ENCODE measurements around the gene KIAA0586.
"Not testable (repeated sequence)": the region's sequence is repeated elsewhere in the genome, so short reads cannot be mapped to it uniquely, and the experiment has no call there.

The KIAA0586 gene

DNA sequence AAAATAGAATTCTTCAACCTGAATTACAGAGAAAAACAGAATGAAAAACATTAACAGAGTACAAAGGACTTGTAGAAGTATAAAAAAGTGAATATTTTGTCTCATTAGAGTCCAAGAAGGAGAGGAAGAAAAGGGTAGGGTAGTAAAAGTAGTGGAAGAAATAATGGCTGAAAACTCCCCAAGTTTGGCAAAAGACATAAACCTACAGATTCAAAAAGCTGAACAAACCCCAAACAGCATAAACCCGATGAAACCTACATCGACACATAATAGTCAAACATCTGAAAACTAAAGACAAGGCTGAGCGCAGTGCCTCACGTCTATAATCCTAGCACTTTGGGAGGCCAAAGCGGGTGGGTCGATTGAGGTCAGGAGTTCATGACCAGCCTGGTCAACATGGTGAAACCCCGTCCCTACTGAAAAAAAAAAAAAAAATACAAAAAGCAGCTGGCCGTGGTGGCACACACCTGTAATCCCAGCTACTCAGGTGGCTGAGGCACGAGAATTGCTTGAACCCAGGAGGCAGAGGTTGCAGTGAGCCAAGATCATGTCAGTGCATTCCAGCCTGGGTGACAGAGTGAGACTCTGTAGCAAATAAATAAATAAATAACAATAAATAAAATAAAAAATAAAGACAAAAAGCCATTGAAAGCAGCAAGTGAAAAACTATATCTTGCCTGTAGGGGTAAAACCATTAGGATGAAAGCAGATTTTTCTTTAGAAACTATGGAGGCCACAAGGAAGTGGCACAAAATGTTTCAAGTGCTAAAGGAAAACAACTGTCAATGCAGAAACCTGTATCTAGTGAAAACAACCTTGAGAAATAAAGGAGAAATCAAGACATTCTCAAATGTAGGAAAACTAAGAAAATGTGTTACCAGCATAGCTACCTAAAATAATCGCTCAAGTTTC, 11.6 kb upstream of the KIAA0586 start:
- H3K4me1 ChIP-seq (ENCODE audit: insufficient read depth, low read length), result no peaks in the 10 kb centered on the region; the same call in 1 of the 2 replicates
- H3K4me3 ChIP-seq (ENCODE audit: low read length), result no peak overlapping the region
- no peak overlapping the region for H3K9ac ChIP-seq (ENCODE audit: low read depth, low read length)
- no peaks in the 10 kb centered on the region for H3K27me3 ChIP-seq (ENCODE audit: insufficient read depth, low read length)
- peaks cover 76% of the 10 kb centered on the region for H3K36me3 ChIP-seq (ENCODE audit: insufficient read depth, low read depth, low read length)
- no peaks in the 10 kb centered on the region for H3K9me3 ChIP-seq (ENCODE audit: insufficient read depth, low read depth, low read length)
- no peak overlapping the region for H3K27ac ChIP-seq (ENCODE audit: low read length)

DNA sequence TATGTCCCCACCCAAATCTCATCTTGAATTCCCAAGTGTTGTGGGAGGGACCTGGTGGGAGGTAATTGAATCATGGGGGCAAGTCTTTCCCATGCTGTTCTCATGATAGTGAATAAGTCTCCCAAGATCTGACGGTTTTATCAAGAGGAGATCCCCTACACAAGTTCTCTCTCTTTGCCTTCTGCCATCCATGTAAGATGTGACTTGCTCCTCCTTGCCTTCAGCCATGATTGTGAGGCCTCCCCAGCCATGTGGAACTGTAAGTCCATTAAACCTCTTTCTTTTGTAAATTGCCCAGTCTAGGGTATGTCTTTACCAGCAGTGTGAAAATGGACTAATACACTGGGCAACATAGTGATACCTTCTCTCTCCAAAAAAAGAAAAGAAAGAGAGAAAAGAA, 10.6 kb upstream of the KIAA0586 start:
- H3K9me3 ChIP-seq (ENCODE audit: insufficient read depth, low read depth, low read length); H3K27ac ChIP-seq (ENCODE audit: low read length); H3K9ac ChIP-seq (ENCODE audit: low read depth, low read length); H3K4me1 ChIP-seq (ENCODE audit: insufficient read depth, low read length); H3K4me3 ChIP-seq (ENCODE audit: low read length); H3K27me3 ChIP-seq (ENCODE audit: insufficient read depth, low read length): not testable (repeated sequence)
- H3K36me3 ChIP-seq (ENCODE audit: insufficient read depth, low read depth, low read length), result peaks cover 76% of the 10 kb centered on the region

DNA sequence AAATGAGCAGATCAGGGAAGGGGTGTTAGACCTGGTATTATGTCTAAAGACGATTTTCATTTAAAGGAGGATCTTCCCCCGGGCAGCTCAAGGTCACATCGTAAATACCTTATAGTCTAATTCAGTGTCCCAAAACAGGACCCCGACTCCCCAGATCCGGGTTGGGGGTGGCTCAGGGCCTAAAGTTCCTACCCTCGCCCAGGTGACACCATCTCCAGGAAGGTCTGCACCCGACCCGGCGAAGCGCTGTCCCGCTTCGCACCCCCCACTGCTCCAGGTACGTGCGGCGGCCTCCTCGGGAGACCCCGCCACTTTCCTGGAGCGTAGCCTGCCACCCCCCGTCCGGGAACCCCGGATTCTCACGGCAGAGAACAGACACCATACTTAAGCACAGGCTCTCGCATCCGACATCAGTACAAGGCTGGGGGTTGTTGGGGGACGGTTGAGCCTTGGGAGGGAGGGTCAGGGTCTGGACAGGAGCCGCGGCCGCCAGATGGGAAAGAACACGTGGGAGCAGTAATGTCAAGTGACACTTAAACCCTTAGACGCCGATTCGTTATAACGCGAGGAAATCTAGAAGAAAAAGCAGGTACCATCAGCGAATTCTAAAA, 744 bp upstream of the KIAA0586 start:
- Histone ChIP-seq H3K27me3 (ENCODE audit: insufficient read depth, low read length) (no peaks in the 10 kb centered on the region), H3K4me1 (ENCODE audit: insufficient read depth, low read length) (peaks cover 11% of the 10 kb centered on the region; the same call in 1 of the 2 replicates), H3K9me3 (ENCODE audit: insufficient read depth, low read depth, low read length) (no peaks in the 10 kb centered on the region), H3K27ac (ENCODE audit: low read length) (peak overlapping the region; percentile 63), H3K36me3 (ENCODE audit: insufficient read depth, low read depth, low read length) (peaks cover 34% of the 10 kb centered on the region), H3K4me3 (ENCODE audit: low read length) (peak overlapping the region; percentile 85), H3K9ac (ENCODE audit: low read depth, low read length) (peak overlapping the region; percentile 83)

- Histone ChIP-seq H3K27me3 (ENCODE audit: insufficient read depth, low read length) (no peaks in the 10 kb centered on the region), H3K4me1 (ENCODE audit: insufficient read depth, low read length) (peaks cover 11% of the 10 kb centered on the region; the same call in 1 of the 2 replicates), H3K27ac (ENCODE audit: low read length) (peak overlapping the region; percentile 42), H3K4me3 (ENCODE audit: low read length) (peak overlapping the region; percentile 85), H3K9me3 (ENCODE audit: insufficient read depth, low read depth, low read length) (no peaks in the 10 kb centered on the region), H3K36me3 (ENCODE audit: insufficient read depth, low read depth, low read length) (peaks cover 33% of the 10 kb centered on the region), H3K9ac (ENCODE audit: low read depth, low read length) (peak overlapping the region; percentile 84; the same call in 1 of the 2 replicates)
These were observed 682 bp downstream of the KIAA0586 start for GRCh38 chr14:58428118-58428683.

GRCh38 chr14:58430156-58430555, 2.6 kb downstream of the KIAA0586 start:
- Histone ChIP-seq H3K4me1 (ENCODE audit: insufficient read depth, low read length) (peaks cover 11% of the 10 kb centered on the region; the same call in 1 of the 2 replicates), H3K4me3 (ENCODE audit: low read length) (no peak overlapping the region), H3K27me3 (ENCODE audit: insufficient read depth, low read length) (no peaks in the 10 kb centered on the region), H3K9me3 (ENCODE audit: insufficient read depth, low read depth, low read length) (no peaks in the 10 kb centered on the region), H3K9ac (ENCODE audit: low read depth, low read length) (no peak overlapping the region), H3K36me3 (ENCODE audit: insufficient read depth, low read depth, low read length) (peaks cover 28% of the 10 kb centered on the region), H3K27ac (ENCODE audit: low read length) (no peak overlapping the region)

DNA sequence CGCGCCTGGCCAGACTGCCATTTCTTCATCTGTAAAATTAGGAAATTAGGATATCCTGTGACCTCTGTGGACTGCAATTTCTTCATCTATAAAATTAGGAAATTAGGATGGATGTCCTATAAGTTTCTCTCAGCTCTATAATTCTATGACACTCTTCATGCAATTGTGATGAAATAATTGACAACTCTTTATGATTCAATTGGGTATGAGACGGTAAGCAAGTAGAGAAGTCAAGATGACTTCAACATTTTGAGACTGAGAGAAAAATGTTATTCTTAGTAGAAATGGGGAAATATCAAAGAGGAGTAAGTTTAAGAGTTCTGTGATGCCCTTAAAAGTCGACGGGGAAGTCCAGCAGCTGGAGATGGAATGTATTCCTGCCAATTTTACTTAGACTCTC, 12.0 kb downstream of the KIAA0586 start:
- Histone ChIP-seq H3K9ac (ENCODE audit: low read depth, low read length) (no peak overlapping the region), H3K9me3 (ENCODE audit: insufficient read depth, low read depth, low read length) (no peaks in the 10 kb centered on the region), H3K36me3 (ENCODE audit: insufficient read depth, low read depth, low read length) (peaks cover 20% of the 10 kb centered on the region), H3K4me3 (ENCODE audit: low read length) (no peak overlapping the region), H3K27ac (ENCODE audit: low read length) (no peak overlapping the region), H3K4me1 (ENCODE audit: insufficient read depth, low read length) (no peaks in the 10 kb centered on the region), H3K27me3 (ENCODE audit: insufficient read depth, low read length) (no peaks in the 10 kb centered on the region)

- Histone ChIP-seq H3K4me1 (ENCODE audit: insufficient read depth, low read length) (no peaks in the 10 kb centered on the region), H3K9ac (ENCODE audit: low read depth, low read length) (no peak overlapping the region), H3K9me3 (ENCODE audit: insufficient read depth, low read depth, low read length) (no peaks in the 10 kb centered on the region), H3K4me3 (ENCODE audit: low read length) (no peak overlapping the region), H3K36me3 (ENCODE audit: insufficient read depth, low read depth, low read length) (peaks cover 45% of the 10 kb centered on the region), H3K27me3 (ENCODE audit: insufficient read depth, low read length) (no peaks in the 10 kb centered on the region), H3K27ac (ENCODE audit: low read length) (no peak overlapping the region)
These were observed 17.1 kb downstream of the KIAA0586 start for GRCh38 chr14:58444627-58445026.

GRCh38 chr14:58455593-58456265, 28.2 kb downstream of the KIAA0586 start:
- Histone ChIP-seq H3K36me3 (ENCODE audit: insufficient read depth, low read depth, low read length) (peaks cover 54% of the 10 kb centered on the region), H3K27me3 (ENCODE audit: insufficient read depth, low read length) (no peaks in the 10 kb centered on the region), H3K9me3 (ENCODE audit: insufficient read depth, low read depth, low read length) (no peaks in the 10 kb centered on the region), H3K9ac (ENCODE audit: low read depth, low read length) (no peak overlapping the region; the same call in 1 of the 2 replicates), H3K27ac (ENCODE audit: low read length) (no peak overlapping the region), H3K4me3 (ENCODE audit: low read length) (no peak overlapping the region), H3K4me1 (ENCODE audit: insufficient read depth, low read length) (no peaks in the 10 kb centered on the region; the same call in 1 of the 2 replicates)

GRCh38 chr14:58460772-58461171, 33.3 kb downstream of the KIAA0586 start:
- Histone ChIP-seq H3K4me3 (ENCODE audit: low read length) (no peak overlapping the region), H3K27ac (ENCODE audit: low read length) (no peak overlapping the region), H3K27me3 (ENCODE audit: insufficient read depth, low read length) (no peaks in the 10 kb centered on the region), H3K9me3 (ENCODE audit: insufficient read depth, low read depth, low read length) (no peaks in the 10 kb centered on the region), H3K36me3 (ENCODE audit: insufficient read depth, low read depth, low read length) (peaks cover 54% of the 10 kb centered on the region), H3K9ac (ENCODE audit: low read depth, low read length) (no peak overlapping the region), H3K4me1 (ENCODE audit: insufficient read depth, low read length) (no peaks in the 10 kb centered on the region; the same call in 1 of the 2 replicates)

DNA sequence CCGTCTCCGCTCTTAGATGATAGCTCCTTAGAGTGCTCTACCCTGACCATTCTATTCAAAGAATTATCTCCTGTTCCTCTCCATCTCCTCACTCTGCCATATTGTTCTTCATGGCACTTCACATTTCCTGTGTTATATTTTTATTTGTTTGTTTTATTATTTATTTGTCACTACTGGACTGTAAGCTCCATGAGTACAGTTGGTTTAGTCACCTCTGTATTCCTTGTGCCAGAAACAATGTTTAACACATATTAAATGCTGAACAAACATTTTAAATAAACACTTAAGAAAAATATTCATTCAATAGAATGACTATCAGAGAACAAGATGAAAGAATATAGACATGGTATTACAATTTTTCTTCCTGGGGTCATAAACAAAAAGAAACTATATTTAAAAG, 35.6 kb downstream of the KIAA0586 start:
- no peaks in the 10 kb centered on the region for H3K4me1 ChIP-seq (ENCODE audit: insufficient read depth, low read length)

DNA sequence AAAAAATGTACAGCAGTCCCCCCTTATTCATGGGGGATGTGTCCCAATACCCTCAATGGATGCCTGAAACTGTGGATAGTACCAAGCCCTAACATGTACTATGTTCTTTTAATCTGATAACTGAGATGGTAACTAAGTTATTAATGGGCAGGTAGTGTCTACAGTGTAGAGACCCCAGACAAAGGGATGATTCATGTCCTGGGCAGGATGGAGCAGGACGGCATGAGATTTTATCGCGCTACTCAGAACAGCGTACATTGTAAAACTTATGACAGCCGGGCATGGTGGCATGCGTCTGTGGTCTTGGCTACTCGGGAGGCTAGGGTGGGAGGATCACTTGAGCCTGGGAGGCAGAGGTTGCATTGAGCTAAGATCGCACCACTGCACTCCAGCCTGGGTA, 37.1 kb downstream of the KIAA0586 start:
- H3K27ac ChIP-seq (ENCODE audit: low read length), result no peak overlapping the region
- H3K4me1 ChIP-seq (ENCODE audit: insufficient read depth, low read length), result no peaks in the 10 kb centered on the region
- no peaks in the 10 kb centered on the region for H3K9me3 ChIP-seq (ENCODE audit: insufficient read depth, low read depth, low read length)
- H3K9ac ChIP-seq (ENCODE audit: low read depth, low read length), result no peak overlapping the region
- no peak overlapping the region for H3K4me3 ChIP-seq (ENCODE audit: low read length)
- peaks cover 56% of the 10 kb centered on the region for H3K36me3 ChIP-seq (ENCODE audit: insufficient read depth, low read depth, low read length)
- H3K27me3 ChIP-seq (ENCODE audit: insufficient read depth, low read length), result no peaks in the 10 kb centered on the region

More for the DNA sequence above, 35.6 kb downstream of the KIAA0586 start:
- no peaks in the 10 kb centered on the region for H3K9me3 ChIP-seq (ENCODE audit: insufficient read depth, low read depth, low read length)
- H3K9ac ChIP-seq (ENCODE audit: low read depth, low read length), result no peak overlapping the region
- no peak overlapping the region for H3K4me3 ChIP-seq (ENCODE audit: low read length)
- H3K27me3 ChIP-seq (ENCODE audit: insufficient read depth, low read length), result no peaks in the 10 kb centered on the region
- H3K27ac ChIP-seq (ENCODE audit: low read length), result no peak overlapping the region
- H3K36me3 ChIP-seq (ENCODE audit: insufficient read depth, low read depth, low read length), result peaks cover 53% of the 10 kb centered on the region
